GM15510 (cell line): ENCODE data around the gene DNAJC16.

Source experiments
- POLR2A ChIP-seq: IDR thresholded peaks from 3 replicates; pipeline ENCODE4 v1.6.1; 2011; ENCODE audit warnings: borderline replicate concordance; ENCODE audit not compliant: insufficient read length; ENCODE audit errors: extremely low read depth

The DNAJC16 gene

DNA sequence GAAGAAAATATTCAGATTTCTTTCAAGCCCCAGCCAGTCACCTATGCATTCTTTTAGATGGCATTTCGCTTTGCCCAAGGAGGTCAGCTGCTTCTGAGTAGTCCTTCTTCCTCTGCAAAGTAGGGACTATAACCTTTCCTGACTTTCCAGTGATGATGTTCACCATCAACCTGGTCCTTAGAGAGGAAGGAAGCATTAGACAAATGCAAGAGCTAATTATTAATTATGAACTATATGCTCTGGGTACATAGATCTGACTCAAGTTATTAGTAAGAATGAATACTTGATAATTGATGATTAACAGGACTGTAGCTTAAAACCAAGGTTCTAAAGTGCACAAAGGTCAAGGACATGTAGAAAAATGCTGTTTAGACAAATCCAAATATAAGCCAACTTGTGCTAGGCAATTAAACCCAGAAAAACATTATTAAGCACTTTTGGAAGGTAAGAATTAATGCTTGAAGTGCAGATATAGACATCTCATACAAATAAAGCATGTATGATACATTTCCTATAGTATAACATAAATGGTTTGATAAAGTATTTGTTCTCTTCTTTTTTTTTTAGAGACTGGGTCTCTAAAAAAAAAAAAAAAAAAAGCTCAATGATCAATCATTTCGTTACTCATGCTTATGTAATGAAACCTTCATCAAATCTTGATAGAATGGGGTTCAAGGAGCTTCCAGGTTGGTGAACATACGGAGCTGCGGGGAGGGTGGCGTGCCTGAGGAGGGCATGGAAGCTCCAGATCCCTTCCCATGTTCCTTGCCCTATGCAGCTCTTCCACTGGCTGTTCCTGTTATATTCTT lies 69.4 kb downstream of the DNAJC16 start:
- no peak for TF ChIP-seq POLR2A

DNA sequence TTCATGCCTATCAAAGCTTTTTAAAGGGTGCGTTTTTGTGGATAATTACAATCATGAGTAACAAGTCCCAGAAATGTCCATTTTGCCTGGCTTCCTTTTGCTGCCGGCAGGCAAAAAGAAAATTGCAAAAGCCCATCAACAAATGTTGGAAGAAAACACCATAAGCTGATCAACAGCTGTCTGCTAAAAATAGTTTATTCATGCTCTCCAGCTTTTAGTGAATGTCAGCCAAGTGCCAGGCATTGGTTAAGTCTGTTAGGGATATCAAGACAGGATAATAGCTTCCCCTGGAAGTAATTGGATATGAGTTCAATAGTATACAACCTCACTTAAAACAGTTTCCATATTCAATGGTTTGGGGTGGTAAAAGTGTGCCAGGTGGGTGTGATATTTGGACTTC lies 71.8 kb downstream of the DNAJC16 start:
- no peak for TF ChIP-seq POLR2A

DNA sequence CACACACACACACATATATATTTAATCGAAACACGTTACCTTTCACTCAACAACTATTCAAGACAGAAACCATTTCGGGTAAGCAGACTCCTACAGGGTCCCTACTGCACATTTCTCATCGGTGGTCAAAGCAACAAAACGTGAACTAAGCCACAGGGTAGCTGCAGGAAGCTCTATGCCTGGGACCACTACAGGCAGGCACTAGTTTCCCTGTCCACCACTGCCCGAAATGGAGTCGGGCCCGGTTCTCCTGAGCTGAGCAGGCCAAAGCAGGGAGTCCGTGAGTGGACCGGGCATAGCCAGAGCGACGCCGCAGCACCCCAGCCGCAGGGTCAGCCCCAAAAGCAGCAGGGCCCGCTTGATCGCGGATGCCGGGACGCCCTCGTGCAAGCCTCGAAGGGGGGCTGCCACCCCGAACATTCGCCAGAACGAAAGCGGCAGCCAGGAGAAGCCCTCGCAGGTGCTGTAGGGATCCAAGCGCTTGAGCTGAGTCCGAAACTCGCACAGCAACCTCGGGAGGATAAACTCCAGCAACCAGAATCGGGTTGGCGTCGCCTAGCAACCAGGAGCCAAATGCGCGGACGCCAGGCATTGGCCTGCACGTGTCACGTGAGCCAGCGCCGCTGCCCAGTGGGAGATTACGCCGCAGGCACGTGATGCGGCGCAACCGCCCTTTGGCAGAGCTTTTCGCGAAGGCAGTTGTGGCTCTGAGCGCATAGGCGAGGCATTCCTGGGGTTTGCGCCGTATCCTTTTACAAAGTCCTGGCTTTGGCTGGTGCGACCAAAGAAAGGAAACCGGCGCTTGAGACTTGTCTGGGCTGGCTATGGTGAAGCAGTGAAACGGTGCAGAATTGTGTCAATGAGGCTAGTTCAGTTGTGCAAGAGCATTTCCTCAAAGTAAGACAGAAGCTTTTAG lies 76.7 kb downstream of the DNAJC16 start:
- TF ChIP-seq POLR2A, result peak; percentile 73

DNA sequence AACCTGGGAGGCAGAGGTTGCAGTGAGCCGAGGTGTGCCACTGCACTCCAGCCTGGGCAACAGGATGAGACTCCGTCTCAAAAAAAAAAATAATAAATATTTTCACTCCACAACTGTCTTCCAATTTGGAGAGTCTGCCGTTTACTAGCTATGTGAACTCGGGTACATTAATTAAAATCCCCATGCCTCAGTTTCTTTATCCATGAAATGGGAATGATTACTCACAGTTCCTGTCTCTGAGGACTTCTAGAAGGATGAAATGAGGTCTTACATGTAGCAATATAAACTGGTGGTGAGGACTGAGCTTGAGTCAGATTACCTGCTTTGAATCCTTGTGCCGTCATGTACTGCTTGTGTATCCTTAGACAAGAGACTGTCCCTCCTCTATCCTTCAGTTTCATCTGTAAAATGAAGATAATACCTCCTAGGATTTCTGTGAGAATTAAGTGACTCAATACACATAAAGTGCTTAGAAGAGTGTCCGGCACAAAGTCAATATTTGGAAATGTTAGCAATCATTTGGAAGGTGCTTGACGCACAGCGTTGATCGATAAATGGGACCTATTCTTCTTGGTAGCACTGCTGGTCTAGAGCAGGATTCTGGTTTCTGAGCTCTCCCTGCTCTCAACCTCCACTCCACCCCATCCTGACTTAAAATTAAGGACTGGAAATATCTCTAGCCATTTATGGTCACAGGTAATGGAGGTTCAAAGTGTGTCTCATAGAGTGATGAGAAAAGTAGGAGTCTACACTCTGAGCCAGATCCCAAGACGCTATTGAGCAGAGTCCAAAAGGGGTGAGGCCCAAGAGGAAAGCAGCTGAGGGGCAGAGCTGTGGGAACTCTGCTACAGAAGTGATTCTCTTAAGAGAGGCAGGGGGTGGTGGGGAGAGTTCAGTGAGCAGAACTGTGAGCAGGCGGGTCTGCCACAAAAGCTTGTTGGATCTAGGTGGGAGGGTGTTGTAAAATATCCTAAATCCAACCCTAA lies 79.0 kb downstream of the DNAJC16 start:
- TF ChIP-seq POLR2A, result no peak

DNA sequence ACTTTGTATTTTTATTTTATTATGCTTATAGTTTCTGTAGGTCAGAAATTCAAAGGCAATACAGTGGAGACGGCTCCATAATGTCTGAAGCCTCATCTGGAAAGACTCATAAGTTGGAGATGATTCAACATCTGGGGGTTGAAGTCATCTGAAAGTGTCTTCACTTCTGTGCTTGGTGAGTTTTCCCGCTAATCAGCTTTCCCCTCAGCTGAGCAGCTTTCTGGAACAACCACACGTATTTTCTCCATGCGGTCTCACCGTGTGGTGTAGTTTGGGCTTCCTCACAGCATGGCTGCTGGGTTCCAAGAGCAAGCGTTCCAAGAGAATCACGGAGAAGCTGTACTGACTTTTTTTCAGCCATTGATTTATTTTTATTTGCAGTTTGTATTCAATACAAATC lies 83.0 kb downstream of the DNAJC16 start:
- TF ChIP-seq POLR2A, result no peak

DNA sequence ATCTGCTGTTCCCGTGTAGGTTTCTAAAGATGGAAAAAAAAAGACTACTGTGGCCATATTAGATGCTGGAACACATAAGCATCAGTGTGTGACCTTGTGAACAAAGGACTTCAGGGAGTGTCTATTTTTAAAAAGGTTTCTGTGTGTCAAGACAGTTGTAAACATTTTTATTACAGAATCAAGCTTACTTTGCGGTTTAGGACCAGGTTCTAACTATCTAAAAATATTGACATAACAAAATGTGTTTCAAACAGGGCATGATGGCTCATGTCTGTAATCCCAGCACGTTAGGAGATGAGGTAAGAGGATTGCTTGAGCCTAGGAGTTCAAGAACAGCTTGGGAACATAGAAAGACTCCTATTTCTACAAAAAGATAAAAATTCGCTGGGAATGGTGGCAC lies 83.5 kb downstream of the DNAJC16 start:
- TF ChIP-seq POLR2A, result no peak

DNA sequence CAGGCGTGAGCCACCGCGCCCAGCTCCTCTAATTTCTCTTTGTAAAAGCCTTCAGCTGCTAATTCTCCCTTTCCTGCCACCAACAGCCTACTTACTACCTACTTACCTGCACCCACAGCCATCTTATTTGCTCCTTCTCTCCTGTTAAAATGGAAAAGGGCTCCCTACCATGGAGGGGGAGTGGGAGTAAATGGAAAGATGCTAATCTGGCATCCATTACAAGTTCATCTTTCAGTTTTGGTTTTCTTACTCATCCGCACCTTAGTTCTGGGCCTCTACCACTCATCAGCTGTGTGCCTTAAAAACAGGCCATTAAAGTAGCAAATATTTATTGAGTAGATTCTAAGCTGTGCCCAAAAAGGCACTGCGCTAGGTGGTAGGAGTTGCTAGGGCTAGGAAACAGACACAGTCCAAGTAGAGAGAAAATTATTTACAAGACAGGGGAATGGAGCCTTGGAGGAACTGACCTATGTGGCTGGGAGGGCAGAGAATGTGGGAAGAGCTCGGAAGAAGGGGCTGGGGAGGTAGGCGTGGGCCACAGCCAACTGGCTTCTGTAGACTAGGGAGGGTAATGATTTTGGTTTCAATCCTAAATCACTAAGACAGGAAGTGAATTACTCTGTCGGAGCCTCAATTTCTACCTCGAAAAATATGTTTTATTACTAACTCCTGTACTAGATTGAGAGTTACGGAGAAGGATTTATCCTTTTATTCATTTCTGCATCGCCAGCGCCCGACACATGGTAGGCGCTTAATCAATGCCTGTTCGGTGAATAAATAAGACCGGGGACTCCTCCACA lies 89.9 kb downstream of the DNAJC16 start:
- no peak for TF ChIP-seq POLR2A

DNA sequence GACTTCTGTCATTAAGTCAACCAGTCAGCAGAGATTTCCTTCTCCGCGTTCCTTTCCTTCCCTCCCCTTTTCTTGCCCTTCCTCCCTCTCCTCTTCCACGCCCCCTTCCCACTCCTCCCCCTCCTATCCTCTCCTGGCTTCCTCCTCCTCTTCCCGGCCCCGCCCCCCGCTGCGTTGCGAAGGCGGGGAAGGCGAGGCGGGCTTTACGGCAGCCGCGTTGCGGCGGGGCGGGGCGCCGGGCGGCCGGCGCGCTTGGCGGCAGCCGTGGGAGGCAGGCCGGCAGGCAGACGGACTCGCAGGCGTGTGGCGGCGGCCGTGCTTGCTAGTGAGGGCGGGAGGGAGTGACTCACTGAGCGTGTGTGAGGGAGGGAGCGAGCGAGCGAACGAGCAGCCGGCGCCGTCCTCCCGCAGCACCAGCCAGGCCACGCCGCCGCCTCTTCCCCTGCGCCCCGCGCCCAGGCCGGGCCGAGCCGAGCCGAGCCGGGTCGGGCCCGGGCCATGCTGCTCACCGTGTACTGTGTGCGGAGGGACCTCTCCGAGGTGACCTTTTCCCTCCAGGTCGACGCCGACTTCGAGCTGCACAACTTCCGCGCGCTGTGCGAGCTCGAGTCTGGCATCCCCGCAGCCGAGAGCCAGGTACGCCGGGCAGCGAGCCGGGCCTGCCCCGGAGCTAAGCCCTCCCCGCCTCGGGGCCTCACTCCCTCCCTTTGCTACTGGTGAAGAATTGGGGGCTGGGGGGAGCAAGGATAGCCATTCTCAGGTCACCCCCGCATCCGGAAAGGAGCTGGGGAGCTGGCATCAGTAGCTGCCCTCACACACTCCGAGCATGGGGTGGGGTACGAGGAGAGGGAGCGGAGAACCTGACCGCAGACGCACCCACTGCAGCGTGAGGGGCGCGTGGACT lies 90.8 kb downstream of the DNAJC16 start, which contains the start of gene DDI2:
TSS of gene DDI2 (plus strand) at position 286 of the 904 bp plus-strand sequence. CDS start at position 499, 213 bp downstream.
- TF ChIP-seq POLR2A, result peak; percentile 93

DNA sequence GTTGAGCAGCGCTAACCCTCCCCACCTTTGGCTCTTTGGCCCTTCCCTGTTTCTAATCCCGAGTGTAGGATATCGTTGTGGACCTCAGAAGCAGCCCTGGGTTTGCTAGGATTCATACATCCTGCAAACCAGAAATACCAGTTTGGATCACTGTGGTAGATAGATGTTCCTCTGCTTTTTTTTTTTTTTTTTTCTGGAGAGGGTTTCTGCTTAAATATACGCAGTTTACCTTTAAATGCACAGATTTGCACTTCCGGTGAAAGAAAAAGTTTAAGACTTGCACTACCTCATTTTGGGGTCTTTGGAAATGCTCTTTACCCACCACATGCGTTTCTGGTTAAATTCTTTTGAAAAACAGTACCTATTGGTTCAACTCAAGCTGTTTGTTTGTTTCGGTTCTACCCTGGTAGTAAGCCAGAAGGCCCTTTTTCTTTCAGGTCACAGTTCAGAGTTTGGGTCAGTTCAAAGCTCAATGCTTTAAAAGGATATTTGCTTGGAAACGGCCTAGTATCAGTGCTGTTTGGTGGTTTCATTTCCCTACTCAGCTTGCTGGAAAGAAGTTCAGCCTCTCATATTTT lies 91.5 kb downstream of the DNAJC16 start:
- TF ChIP-seq POLR2A, result no peak

DNA sequence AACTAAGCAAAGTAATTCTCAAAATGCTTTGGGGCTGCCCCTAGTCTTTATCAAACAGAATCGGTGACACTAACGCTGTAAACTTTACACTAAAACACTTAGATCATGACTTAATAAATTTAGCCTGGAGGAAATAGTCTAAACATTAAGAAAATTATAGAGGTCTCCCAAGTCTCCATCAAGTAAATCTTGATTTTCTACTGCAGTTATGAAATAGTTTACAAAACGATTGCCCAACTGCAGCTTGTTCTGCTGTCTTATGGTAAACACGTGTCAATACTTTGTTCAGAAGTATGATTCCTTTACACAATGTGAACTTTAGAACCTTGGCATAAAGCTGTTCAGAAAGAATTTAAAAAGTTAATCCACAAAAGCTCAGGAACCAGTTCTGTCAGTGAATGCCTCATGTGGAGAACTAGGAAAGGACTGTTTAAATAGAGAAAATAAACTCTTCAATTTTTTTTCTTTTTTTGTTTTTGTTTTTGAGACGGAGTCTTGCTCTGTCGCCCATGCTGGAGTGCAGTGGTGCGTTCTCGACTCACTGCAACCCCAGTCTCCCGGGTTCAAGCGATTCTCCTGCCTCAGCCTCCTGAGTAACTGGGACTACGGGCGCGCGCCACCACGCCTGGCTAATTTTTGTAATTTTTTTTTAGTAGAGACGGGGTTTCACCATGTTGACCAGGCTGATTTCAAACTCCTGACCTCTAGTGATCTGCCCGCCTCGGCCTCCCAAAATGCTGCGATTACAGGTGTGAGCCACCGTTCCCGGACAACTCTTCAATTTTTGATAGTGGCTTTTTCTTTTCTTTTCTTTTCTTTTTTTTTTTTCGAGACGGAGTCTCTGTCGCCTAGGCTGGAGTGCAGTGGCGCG lies 92.2 kb downstream of the DNAJC16 start:
- TF ChIP-seq POLR2A, result no peak

DNA sequence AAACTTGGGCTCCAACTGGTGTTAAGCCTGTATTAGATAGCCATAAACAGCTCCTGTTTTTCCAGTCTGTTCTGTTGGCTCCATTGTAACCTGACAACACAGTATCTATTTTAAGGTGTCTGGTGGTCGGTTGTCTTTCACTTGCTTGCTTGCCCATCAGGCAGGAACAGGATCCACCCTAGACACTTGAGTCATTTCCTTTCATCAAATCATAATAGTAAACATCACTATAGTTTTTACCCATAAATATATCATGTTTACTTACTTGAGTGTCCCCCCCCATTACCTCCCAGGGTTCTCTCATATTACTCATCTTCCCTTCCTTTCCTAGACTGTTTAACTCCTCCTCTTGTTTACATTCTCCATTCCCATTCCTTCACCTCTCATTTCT lies 93.5 kb downstream of the DNAJC16 start:
- no peak for TF ChIP-seq POLR2A
